Gastroesophageal sphincter (tissue), 3 donors: Measurements from ENCODE around the gene MAPKAPK3.

Experiments
- CTCF ChIP-seq, 4 experiments: fragments of 200-600 bp in 2 of 4; fragments of 450-650 bp in 2 of 4; sonication (generic) in 1 of 4; IDR thresholded peaks; one replicate each; pipeline ENCODE4 v1.5.1; 2017 to 2019; ENCODE audit warnings: antibody characterized with exemption in 4 of 4, mild to moderate bottlenecking in 2 of 4, moderate library complexity in 2 of 4
- EP300 ChIP-seq: sonication (generic); formaldehyde crosslinking; IDR thresholded peaks from one replicate; pipeline ENCODE4 v1.6.1; 2017; ENCODE audit warnings: antibody characterized with exemption, mild to moderate bottlenecking
- POLR2A ChIP-seq, 2 donors: fragments of 450-650 bp; IDR thresholded peaks; one replicate each; pipeline ENCODE4 v1.6.1; 2017; ENCODE audit warnings: antibody characterized with exemption in 2 of 2, mild to moderate bottlenecking in 2 of 2, moderate library complexity in 1 of 2
- POLR2AphosphoS5 ChIP-seq: sonication (generic); formaldehyde crosslinking; IDR thresholded peaks from one replicate; pipeline ENCODE4 v1.6.1; 2017; ENCODE audit warnings: antibody characterized with exemption

GRCh38 chr3:50673931-50674330, 57.0 kb downstream of the MAPKAPK3 start:
- TF ChIP-seq POLR2AphosphoS5 = no peak
- TF ChIP-seq CTCF (IDR thresholded peaks at IDR 0.05) = no peak
- no peak for TF ChIP-seq EP300
- no peak for TF ChIP-seq POLR2A (IDR thresholded peaks at IDR 0.05)
